PFSK-1 (cell line): ENCODE results near the gene DGCR2.

Source experiments
- FOXP2 ChIP-seq: optimal IDR thresholded peaks from 2 replicates; pipeline ENCODE3; 2011; ENCODE audit warnings: borderline replicate concordance, control low read depth, inconsistent platforms; ENCODE audit not compliant: insufficient read depth; ENCODE audit errors: extremely low read length, extremely low read depth
- POLR2AphosphoS5 ChIP-seq: IDR thresholded peaks from 2 replicates; pipeline ENCODE4 v1.6.1; 2012; ENCODE audit warnings: low read depth, mild to moderate bottlenecking, control low read depth, low read length, moderate library complexity
- REST ChIP-seq, 2 experiments: IDR thresholded peaks; 2 replicates each; pipeline versions ENCODE4 v1.6.1 to v1.8.0; 2011 to 2012; ENCODE audit warnings: low read depth in 2 of 2, low read length in 2 of 2, control low read depth in 1 of 2, inconsistent platforms in 1 of 2, mild to moderate bottlenecking in 1 of 2, moderate library complexity in 1 of 2; ENCODE audit not compliant: insufficient read depth in 1 of 2
- SIN3A ChIP-seq: IDR thresholded peaks from 2 replicates; pipeline ENCODE4 v1.6.1; 2012; ENCODE audit warnings: mild to moderate bottlenecking, low read length, moderate library complexity, borderline replicate concordance; ENCODE audit not compliant: insufficient read depth
- TAF1 ChIP-seq: IDR thresholded peaks from 2 replicates; pipeline ENCODE4 v1.6.1; 2012; ENCODE audit warnings: low read length, control low read depth, borderline replicate concordance; ENCODE audit not compliant: insufficient read depth

- TF ChIP-seq FOXP2 (no peak), REST (IDR thresholded peaks at IDR 0.05; ENCODE audit: insufficient read depth in 1 of 2, low read depth in 2 of 2, low read length in 2 of 2) (no peak), POLR2AphosphoS5 (no peak), TAF1 (no peak), SIN3A (no peak)
Measured at GRCh38 chr22:19147195-19147780, 25.1 kb upstream of the DGCR2 start.
